Fibroblast of mammary gland (primary cell): ENCODE data around the gene SLC27A6.

ENCODE experiments used
- DNase-seq: peaks from one replicate; pipeline ENCODE4 v3.0.0-alpha.2; 2010; ENCODE audit warnings: low read depth
- H3K4me3 ChIP-seq: 2 replicates; pipeline ENCODE4 v1.5.1; 2011; ENCODE audit warnings: low read depth, mild to moderate bottlenecking, low read length, moderate library complexity; ENCODE audit not compliant: control insufficient read depth
- CTCF ChIP-seq: conservative IDR thresholded peaks from 2 replicates; pipeline ENCODE4 v1.5.1; 2011; ENCODE audit warnings: low read depth, low read length, inconsistent platforms; ENCODE audit not compliant: control insufficient read depth, insufficient read depth

The SLC27A6 gene

GRCh38 chr5:128973244-128973643 is 8.0 kb downstream of the SLC27A6 start:
- no peak for TF ChIP-seq CTCF
- no peak overlapping the region for H3K4me3 ChIP-seq
- DNase-seq = no peak

DNA sequence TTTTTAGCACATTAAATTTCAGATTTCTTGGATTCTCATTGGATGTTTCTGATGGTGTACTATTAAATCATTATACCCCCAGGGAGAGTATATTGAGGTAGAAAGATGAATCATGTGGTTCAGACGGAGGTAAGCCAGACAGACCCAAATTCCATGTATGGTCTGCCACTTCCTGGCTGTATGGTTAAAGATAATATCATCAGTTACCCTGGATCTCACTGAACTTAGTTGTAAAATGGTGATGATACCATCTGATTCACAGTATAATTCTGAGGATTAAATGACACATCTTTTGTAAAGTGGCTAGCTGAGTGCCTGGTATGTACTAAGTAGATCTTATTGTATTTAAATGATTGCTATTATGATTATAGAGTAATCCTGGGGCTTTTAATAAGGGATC is 9.3 kb downstream of the SLC27A6 start:
- H3K4me3 ChIP-seq = no peak overlapping the region
- DNase-seq = no peak
- no peak for TF ChIP-seq CTCF

GRCh38 chr5:128979761-128980160 is 14.5 kb downstream of the SLC27A6 start:
- no peak for DNase-seq
- H3K4me3 ChIP-seq = no peak overlapping the region
- no peak for TF ChIP-seq CTCF

GRCh38 chr5:128980917-128981316 is 15.6 kb downstream of the SLC27A6 start:
- no peak for TF ChIP-seq CTCF
- no peak for DNase-seq
- no peak overlapping the region for H3K4me3 ChIP-seq

DNA sequence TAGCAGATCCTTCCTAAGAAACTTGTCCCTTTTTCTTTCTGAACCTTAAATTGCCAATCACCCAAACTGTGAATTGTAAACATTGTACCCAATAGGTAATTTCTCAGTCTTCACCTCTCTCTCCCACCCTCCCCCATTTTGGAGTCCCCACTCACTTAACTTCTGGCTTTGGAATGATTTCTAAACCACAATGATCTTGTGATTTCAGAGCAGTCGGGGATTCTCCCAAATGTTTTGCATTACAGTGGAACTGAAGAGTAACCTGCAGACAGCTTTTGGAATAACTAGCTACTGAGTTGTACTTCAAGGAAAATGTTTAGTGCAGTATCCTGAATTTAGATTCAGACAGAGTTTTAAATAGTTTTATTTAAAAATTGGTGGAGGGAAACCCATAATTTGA is 19.2 kb downstream of the SLC27A6 start:
- H3K4me3 ChIP-seq = no peak overlapping the region
- no peak for DNase-seq
- TF ChIP-seq CTCF = no peak

DNA sequence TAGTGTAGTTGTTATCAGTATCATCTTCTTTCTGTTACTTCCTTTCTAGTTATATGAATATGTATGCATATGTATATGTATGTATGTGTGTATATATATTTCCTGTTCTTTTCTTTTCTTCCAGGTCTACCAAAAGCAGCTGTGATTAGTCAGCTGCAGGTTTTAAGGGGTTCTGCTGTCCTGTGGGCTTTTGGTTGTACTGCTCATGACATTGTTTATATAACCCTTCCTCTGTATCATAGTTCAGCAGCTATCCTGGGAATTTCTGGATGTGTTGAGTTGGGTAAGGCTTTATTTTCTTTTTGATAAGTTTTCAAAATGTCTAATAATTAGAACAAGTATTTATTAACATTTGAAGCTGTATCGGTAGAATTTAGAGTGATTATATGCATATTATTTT is 23.2 kb downstream of the SLC27A6 start:
- no peak for TF ChIP-seq CTCF
- H3K4me3 ChIP-seq = no peak overlapping the region

DNA sequence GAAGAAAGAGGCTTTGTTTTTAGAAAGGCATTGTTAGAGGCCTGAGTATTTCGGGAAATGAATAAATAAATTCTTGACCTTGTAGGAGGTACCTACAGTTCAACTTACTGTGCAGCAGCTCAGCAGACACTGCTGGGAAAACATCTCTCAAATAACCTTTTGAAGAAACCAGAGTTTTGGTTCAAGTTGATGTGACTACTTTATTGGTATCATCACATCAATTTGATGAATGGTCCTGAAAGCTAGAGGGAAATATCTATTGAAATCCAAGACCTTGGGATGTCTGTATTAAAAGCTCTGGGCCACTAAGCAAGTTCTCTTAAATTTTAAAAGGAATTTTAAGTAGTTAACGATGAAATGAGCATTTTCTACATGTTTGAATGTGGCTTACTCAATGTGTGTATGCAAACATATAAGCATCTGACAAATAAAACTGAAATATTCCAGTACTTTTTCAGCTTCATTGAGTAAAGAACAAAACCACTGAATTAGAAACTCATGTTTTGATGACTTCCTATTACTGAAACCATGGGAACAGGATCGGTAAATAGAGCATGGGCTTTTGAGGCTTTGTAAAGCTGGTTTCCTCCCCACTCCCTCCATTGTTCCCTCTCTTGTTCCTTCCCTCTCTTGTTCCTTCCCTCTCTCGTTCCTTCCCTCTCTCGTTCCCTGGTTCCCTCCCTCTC is 36.7 kb downstream of the SLC27A6 start:
- no peak overlapping the region for H3K4me3 ChIP-seq
- DNase-seq = no peak
- no peak for TF ChIP-seq CTCF

More for the DNA sequence above, 23.2 kb downstream of the SLC27A6 start:
- DNase-seq = no peak
